DMS 273 (cell line): ENCODE results near the gene NCAPG2.
A peak's percentile ranks its signal among the peaks of the same experiment; 100 is the strongest.
"Not testable (repeated sequence)": the region's sequence is repeated elsewhere in the genome, so short reads cannot be mapped to it uniquely, and the experiment has no call there.

Experiments used
- DNase-seq: peaks from one replicate; lab custom pipeline; 2025; ENCODE audit not compliant: unreplicated experiment; lab: John Stamatoyannopoulos, UW

Gene NCAPG2

DNA sequence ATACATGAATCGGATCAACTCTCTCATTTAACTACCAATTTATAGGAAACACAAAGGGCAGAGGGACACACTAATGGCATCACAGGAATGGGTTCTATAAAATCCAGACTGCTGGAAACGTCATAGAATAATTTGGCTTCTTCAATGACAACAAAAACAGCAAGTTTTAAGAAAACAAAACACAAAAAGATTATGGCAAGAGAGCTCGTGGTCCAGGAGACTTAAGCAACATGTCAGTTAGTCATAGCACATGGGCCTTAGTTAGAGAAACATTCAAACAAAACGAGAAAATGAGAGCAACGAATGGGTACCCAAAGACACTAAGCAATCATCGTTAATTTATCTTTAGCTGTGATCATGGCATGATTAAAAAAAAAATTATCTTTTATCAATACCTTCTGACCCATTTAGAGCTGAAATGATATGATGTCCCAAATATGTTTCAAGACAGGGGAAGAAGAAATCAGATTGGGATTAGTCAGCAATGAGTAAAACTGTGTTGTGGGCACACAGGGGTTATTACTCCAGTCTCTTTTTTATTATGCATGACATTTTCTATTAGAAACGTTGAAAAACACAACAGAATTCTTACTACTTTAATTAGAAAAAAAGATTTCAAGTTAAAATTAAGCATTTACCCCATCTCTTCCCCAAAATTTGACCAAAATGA lies 28.3 kb downstream of the NCAPG2 start:
- DNase-seq = no peak

- DNase-seq = no peak
Observed at GRCh38 chr7:158672975-158673374, 31.6 kb downstream of the NCAPG2 start.

DNA sequence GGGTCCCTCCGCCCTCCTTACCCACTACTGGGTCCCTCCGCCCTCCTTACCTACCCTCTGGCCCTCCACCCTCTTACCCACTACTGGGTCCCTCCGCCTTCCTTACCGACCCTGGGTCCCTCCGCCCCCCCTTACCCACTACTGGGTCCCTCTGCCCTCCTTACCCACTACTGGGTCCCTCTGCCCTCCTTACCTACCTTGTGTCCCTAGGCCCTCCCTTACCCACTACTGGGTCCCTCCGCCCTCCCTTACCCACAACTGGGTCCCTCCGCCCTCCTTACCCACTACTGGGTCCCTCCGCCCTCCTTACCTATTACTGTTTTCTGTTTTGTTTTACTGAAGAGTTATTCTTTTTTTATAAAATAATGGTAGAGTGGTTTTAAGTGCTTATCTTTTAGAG lies 36.5 kb downstream of the NCAPG2 start:
- DNase-seq = not testable (repeated sequence)

DNA sequence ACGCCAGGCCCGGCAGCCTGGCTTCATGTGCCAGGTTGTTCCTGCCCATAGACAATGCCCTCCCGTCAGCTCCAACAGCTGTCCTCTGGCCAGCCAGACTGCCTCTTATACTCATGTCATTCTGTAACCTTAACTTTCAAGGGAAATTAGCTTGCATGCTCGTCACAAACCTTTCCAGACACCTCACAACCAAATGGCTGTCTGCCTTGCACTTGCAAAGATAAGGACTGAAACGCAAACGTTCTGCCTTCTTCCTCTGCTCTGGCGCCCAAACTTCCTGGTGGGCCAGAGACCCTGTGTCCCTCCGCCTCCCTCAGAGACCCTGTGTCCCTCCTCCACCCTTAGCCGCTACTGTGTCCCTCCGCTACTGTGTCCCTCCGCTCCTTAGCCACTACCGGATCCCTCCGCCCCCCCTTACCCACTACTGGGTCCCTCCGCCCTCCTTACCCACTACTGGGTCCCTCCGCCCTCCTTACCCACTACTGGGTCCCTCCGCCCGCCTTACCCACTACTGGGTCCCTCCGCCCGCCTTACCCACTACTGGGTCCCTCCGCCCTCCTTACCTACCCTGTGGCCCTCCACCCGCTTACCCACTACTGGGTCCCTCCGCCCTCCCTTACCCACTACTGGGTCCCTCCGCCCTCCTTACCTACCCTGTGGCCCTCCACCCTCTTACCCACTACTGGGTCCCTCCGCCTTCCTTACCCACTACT lies 37.5 kb downstream of the NCAPG2 start:
- not testable (repeated sequence) for DNase-seq

GRCh38 chr7:158666401-158666800 lies 38.2 kb downstream of the NCAPG2 start:
- DNase-seq = no peak

- DNase-seq = no peak
Observed at GRCh38 chr7:158664406-158664805, 40.2 kb downstream of the NCAPG2 start.

DNA sequence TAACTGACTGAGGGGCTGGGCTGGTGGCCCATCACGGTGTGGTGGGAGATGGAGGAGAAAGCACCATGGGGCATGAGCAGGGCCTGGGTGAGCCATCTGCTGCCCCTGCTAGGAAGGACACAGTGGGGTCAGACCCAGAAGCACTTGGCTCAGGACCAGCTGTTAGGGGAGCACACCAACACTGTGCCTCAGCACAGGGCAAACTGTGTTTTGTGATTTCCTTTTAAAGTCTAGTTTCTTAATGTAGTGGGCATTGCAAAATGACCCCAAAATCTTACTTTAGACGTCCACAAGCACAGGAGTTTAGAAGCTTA lies 41.2 kb downstream of the NCAPG2 start:
- DNase-seq = no peak

DNA sequence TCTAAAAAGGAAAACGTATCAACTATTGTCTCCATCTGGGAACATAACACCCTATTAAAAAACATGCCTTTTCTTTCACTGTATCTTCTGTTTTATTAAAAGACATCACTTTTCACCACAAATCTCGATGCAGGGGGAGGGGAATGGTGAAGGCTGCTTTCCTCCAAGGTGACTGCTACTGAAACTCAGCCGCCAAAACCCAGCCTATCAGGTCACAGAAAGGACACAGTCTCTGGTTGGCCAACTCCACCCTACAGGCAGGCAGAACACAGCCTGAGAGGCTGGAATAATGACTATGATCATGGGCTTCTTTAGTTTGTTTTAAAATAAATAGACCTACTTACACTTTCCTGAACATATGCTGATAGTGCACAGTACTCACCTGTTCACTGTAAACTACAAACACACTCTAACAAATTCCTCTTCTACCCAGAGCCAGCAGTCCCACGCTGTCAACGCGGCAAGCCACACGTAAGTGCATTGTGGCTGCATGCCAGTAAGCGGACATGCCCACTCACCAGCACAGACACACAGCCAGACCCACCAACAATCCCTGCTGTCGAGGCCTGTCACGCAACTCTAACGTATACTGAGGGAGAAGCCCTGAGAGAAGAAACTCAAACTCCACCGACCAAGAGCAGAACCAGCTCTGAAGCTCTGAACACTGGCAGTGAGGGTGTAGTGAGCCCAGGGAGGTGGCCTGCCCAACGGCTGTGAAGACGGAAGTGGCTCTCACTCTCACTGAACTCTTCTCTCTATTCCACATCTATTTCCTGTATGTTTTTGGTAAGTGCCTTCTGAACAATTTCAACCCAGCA lies 41.8 kb downstream of the NCAPG2 start:
- no peak for DNase-seq

GRCh38 chr7:158658475-158658874 lies 46.1 kb downstream of the NCAPG2 start:
- DNase-seq = no peak

DNA sequence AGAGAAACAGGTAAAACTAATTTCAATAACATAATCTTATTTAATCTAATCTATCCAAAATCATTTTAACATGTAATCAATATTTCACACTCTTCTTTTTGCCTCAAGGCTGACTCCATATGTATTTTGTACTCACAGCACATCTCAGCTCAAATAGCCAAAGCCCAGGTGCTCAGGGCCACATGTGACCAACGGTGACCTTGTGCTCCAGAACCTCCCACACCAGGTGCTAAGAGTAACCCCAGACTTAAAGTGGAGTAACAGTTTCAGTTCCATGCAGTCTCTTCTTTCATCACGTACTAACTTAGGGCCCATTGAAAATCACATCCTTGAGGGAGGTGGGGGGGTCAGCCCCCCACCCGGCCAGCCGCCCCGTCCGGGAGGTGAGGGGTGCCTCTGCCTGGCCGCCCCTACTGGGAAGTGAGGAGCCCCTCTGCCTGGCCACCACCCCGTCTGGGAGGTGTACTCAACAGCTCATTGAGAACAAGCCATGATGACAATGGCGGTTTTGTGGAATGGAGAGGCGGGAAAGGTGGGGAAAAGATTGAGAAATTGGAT lies 47.3 kb downstream of the NCAPG2 start:
- DNase-seq = no peak

DNA sequence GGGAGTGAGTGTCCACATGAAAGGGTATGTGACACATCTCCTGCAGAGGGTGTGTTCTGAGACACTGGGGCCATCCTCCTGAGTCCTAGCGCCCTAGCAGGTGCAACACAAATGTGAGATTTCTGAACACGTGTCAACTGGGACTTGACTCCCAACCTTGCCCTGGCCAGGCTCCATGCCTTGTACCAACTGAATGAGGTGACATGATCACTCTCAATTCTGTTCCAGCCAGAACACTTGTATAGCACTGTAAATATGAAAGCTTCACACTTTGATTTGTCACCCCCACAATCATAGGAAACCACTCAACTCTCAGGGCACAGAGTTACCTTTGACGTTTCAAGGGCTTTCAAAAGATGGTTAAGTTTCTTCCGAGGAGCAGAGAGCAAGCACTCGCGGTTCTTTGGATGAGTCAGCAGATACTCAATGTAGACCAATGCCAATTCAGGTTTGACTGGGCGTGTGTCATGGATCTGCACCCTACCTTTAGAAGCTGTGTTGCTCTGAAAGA lies 48.6 kb downstream of the NCAPG2 start:
- DNase-seq = no peak

- DNase-seq = peak; percentile 43
Observed at GRCh38 chr7:158655507-158655906, 49.1 kb downstream of the NCAPG2 start.

DNA sequence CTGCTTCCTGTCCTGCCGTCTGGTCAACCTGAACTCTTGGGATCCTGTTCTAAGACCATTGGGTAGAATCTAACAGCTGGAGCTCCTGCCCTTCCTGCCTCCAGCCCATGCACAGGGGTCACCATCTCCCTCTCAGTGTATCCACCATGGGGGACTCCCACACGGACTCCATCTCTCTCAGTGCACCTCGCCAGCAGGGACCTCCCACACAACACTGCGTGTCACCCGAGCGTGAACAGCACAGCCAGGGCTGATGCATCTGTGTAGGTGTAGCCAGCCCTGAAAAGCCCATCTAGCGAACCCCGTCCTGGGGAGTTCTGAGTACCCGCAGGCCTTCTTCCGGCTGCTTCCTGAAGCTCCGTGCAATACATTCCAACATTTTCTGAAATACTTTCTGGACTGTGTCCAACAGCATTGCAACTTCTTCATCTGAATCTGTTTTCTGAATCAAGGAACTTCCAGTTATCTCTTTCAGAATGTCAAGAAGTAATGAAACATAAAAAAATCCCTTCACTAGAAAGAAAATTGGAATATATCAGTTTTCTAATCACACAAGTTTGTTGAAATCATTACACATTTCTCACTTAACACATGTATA lies 52.5 kb downstream of the NCAPG2 start:
- no peak for DNase-seq

DNA sequence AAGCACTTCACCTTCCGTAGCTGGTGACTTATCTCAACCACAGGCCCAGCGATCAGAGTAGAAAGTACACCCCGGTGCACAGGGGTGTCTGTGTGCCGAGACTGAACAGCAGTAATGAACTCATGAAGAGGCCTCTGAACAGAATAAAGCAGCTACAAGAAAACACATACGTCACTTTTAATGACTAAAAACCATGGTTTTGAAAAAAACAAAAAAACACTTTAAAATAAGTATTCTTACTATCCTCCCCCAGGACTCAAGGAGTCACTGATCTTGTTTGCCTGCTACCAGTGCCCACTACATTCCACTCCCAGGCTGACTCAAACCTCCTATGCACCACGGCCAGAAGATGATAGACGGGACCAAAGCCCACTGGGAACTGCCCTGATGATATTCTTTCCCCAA lies 53.8 kb downstream of the NCAPG2 start:
- DNase-seq = no peak

GRCh38 chr7:158649279-158649678 lies 55.3 kb downstream of the NCAPG2 start:
- peak; percentile 64 for DNase-seq

- DNase-seq = no peak
Observed at GRCh38 chr7:158648787-158649186, 55.8 kb downstream of the NCAPG2 start.

DNA sequence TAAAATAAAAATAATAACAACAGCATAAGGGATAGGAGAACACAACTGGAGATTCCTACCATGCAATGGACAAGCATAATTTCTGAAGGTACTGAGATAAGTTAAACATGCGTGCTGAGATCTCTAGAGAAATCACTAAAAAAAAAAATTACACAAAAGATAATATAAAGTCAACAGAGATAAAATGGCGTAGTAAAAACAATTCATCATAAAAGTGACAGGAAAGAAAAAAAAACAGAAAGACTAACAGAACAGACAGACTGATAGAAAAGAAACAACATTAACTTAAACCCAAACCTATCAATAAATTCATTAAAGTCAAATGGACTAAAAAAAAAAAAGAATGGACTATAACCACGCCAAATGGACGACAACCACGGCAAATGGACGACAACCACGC lies 56.4 kb downstream of the NCAPG2 start:
- no peak for DNase-seq

- no peak for DNase-seq
Observed at GRCh38 chr7:158647475-158647792, 57.2 kb downstream of the NCAPG2 start.

GRCh38 chr7:158646766-158647474 lies 57.7 kb downstream of the NCAPG2 start:
- DNase-seq = peak; percentile 76

DNA sequence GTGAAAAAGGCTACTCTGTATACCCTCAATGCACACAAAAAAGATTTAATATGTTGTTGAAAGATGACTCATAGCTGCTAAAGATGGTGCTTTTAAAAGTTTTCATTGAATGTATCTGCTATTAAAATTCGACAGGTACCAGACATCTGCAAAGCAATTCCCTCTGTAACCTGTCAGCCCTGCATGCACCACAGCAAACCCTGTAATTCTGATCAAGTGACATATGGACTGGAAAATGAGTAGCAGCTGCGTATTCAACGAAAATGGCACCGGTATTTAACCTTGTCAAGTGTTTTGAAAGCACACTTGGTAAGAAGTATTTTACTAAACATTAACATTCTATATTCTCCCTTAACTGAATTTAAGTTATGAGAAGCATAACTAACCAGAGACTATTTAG lies 58.8 kb downstream of the NCAPG2 start:
- peak; percentile 75 for DNase-seq

DNA sequence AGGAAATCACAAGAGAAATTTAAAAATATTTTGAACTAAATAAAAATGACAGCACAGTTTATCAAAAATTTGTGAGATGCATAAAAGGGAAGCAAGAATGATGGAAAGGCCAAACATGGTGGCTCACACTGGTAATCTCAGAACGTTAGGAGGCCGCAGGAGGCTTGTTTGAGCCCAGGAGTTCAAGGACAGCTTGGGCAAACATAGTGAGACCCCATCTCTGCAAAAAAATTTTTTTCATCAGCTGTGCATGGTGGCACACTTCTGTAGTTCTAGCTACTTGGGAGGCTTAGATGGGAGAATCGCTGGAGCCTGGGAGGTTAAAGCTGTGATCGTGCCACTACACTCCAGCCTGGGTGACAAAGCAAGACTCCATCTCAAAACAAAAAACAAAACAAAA lies 62.5 kb downstream of the NCAPG2 start:
- no peak for DNase-seq
